ENCODE results near the gene C13orf46. TPM values are rescaled to one million over a fixed set of nuclear protein-coding genes. Genes with fewer than 3 reads are reported as not detected.

The C13orf46 gene
- polyA plus RNA-seq, 12 donors: 0.15 to 0.58 (median 0.36) TPM; not detected in 2

DNA sequence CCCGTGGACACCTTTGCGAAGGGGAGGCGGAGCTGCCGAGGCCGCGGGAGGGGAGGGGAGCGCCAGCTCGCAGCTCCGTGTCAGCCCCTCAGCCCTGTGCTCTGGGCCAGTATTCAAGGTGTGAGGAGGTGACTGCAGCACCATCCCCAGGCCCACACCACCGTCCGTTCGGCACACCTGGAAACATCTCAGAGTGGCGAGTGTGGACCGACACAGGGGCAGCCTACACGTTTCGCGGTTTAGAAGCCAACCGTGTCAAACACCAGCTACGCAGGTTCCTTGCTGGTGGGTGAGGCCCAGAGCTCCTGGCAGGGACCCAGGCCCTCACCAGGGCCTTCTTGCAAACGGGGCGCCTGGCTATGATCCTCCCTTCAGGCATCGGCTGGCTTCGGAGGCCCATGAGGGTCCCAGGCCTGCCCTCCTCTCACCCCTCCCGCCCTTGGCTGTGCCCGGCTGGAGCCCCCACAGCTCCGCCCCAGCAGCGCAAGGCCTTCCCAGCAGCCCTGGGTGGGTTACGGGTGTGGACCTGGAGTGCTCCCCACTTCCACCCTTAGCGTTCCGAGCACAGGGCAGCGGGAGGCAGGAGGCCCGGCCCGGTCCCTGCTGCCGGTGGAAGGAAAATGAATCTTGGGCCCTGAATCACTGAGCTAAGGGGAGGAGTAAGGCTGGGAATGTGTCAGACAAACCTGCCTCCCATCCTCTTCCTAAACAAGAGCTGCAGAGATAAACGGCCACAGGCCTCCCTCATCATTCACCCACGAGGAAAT is 1.2 kb downstream of the C13orf46 start:
- DNase-seq: no peak

DNA sequence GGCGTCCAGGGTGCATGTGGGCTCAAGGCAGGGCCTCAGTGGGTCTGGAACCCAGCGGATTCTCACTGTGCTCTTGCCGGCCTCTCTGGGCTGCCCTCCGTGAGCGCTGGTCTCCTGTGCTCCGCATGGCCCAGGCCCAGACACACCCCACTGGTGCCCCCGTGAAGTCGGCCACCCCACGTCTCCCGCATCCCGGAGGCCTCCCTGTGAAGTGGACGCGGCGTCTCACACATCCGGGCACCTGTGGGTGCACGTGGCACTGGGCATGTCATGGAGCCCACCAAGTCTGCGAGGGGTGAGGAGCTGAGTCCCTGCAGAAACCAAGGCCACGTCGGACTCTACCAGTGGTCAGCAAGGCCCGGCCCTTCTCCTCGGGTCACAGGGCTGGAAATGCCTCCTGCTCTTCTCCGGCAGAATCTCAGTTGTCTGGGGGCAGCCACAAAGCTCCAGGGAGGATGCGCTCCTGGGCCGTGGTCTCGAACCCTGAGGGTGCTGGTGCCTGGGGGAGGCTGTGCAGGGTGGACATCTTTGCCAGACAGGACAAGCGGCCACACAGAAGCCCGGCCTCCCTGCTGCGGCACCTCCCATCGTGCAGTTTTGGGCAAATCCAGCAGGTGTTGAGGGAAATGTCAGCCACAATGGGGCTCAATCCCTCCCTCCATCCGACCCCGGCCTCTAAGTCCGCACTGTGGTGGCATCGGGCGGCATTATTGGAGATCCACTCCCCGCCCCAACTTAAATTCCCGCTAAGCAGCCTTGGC is 2.2 kb downstream of the C13orf46 start:
- DNase-seq: no peak

DNA sequence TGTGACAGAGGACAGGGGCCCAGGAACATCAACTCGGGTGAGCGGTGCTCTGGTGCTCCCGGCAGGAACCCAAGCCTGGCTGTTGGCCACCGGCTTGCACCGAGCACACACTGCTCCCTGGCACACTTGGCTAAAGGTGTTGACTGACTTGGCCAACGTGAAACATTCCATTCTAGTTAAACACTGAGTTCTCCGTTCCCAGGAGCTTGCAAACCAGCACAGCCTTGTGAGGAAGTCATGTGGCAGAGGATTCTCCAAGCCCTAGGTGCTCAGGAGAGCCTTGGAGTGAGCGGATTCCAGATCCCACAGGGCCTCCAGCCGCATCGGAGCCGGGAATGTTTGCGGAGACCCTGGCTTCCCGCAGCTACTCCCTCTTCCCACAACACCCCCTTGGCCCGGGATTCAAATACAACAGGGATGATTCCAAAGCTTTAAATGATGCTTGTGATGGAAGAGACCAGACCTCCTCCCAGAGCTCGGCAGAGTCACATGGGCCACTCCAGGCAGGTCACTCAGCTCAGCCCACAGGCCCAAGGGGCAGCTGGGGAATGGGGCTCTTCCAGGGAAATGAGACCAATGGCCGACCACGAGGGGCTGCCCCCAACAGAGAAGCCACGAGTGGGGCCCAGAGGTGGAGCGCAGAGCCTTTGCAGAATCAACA is 2.9 kb downstream of the C13orf46 start:
- DNase-seq: no peak

DNA sequence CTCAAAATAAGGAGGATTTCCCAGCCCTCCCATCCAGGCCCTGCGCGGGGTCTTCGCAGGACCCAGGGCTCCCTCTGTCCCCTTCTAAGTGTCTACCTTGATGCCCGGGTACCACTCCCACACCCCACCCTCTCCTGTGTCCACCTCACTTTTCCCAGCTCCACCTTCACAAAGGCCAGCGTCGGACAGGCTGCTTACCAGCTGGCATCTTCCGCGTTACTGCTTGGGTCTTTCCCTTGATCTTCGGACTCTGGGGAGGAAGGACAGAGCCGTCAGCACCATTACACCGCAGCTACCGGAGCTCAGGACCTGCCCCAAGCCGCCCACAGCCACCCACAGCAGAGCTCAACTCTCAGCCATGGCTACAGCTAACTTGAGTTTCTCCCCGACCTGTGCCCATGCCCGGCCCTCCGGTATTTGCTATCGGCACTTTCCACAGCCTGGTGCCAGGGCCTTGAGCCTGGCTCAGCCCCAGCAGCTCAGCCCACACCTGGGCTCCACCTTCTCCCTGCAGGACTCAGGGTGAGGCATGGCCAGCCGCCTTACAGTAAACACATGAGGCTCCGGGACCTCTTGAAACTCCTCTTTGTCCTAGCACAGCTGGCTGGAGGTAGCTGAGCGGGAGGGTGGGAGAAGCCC is 3.8 kb downstream of the C13orf46 start:
- DNase-seq: no peak

DNA sequence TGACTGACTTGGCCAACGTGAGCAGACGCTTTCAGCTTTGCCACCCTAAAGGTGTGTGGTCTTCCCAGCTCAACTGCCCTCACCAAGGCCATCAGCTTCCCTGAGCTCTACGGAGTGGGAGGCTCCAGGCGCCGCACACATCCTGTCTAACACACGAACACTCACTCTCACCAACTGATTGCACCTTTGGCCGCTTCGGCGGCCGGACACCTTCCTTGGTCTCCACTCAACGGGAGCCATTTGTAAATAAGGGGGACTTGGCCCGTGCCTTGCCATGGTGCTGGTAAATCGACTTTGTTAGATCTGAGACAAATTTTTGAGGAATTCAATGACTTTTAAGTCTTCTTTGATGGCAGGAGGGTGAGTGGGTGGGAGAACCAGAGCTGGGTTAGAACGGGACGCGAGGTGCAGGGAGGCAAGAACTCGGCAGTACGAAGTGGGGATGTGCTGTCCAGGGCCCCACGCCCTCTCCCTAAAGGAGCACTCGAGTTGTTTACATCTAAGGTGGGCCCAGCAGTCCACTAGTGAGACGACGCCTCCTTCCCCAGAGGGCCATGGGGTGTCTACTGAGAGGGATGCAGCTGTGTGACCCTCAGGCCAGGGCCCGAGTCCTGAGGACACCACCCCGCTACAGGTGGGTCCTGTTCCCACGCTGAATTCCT is 4.4 kb downstream of the C13orf46 start:
- no peak for DNase-seq

DNA sequence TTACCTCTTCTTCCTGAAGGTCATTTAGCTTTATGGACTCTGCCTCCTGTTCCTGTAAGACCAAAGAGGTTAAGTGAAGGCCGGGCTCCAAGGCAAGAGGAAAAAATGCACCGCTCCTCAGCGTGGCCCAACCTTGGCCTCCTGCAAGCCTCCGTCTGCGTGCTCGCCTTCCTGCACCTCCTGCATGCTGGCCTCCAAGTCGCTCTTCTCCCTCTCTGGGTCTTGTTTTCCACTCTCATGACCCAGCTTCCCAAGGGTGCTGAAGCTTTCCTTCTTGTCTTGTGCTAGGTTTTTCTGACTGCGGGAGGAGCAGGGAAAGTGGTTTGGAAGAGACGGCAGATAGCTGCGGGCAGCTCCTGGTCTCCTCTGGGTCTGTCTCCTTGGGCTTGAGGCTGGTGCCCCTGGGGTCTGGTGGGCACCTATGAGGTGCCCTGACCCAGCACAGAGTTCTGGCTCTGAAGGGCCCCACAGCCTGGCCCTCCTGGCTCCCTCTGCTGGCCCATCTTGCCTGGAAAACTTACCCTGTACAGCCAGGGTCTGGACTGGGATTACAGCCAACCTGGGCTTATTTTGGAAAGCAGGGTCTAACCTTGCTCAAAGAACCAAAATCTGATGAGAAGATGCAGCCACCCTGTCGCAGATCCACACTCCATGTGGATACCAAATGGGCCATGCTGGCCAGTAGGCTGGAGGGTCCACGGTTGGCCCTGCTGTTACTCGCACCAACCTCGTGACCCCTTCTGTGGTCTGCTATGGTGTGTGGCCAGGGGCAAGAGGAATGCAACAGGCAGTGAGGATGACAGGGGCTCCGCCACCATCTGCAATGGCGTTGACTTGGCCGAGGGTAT is 5.2 kb downstream of the C13orf46 start:
- no peak for DNase-seq

DNA sequence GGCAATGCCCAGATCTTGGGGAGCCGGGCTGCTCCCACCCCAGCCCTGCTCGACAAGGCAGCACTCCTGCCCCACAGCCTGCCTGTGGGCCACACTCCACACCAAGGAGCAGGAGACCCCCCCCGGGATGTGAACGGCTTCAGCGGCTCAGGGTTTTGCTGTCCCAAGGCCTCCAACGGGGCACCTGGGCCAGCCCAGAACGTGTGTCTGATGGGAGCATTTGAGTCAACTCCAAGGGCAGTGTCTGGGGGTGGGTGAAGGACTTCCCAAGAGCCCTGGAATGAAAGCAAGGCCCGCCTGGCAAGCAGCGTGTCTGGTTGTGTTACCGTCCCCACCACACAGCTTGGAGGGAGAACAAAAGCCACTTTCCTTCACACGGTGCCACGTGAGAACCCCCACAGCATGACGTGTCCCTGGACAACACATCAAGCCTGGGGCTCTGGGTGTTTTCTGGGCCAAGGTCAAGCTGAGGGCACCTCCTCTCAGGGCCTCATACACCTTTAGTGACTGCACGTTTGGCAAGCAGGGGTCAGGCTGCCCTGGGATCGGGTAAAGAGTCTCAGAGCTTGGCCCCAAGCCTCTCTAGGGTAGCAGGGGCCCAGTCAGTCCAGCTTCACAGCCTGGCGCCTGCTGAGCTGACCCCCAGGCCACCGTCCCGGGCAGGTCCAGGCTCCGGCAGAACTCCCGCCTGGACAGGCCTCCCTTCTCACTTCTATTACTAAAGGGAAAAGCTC is 6.0 kb downstream of the C13orf46 start:
- no peak for DNase-seq

DNA sequence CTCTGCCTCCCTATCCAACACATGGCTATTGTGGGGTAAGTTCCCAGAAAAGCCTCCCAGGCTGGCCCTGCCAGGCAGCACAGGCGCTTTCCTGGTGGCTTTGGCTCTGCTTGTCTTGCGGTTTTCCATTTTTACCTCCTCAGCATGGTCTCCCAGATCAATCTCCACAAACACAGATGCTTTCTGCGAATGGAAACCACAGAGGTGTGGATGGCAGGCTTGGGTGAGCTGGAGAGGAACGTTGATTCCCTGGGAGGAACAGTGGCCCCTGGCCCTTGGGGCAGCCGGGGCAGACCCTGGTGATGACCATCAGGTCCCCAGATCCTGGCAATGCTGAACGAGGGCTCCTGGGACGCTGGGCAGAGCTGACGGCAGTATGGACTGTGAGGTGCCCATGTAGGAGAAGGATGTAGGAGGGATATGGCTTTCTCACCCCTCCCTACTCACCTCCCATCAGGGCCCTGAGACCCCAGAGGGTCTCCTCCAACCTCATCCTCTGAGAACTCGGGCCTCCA is 6.6 kb downstream of the C13orf46 start:
- no peak for DNase-seq

DNA sequence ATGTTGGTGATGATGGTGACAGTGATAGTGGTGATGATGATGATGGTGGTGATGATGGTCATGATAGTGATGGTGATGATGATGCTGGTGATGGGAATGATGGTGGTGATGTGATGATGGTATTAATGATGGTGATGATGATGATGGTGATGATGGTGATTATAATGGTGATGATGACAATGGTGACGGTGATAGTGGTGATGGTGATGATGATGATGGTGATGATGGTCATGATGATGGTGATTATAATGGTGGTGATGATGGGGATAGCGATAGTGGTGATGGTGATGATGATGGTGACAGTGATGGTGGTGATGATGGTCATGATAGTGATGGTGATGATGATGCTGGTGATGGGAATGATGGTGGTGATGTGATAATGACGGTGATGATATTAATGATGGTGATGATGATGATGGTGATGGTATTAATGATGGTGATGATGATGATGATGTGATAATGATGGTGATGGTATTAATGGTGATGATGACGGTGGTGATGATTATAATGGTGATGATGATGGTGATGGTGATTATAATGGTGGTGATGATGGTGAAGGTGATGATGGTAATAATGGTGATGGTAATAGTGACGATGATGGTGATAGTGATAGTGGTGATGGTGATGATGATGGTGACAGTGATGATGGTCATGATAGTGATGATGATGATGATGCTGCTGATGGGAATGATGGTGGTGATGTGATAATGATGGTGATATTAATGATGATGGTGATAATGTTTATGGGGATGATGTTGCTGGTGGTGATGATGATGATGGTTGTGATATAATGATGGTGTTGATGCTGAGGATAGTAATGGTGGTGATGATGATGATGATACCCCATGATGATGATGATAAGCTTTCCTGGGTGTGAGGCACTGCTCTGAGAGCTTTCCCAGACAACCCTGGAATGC is 7.7 kb downstream of the C13orf46 start:
- no peak for DNase-seq

DNA sequence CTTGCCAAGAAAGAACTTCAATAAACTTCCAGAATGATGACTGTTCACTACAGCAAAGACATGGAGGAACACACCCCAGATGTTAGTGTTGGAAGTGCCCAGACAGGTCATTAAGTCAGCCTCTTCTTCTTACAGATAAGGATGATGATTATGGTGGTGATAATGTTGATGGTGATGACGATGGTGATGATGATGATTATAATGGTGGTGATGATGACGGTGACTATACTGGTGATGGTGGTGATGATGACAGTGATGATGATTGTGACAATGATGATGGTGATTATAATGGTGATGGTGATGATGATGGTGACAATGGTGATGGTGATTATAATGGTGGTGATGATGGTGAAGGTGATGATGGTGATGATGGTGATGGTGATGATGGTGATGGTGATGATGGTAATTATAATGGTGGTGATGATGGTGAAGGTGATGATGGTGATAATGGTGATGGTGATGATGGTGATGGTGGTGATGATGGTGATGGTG is 8.4 kb downstream of the C13orf46 start:
- no peak for DNase-seq

DNA sequence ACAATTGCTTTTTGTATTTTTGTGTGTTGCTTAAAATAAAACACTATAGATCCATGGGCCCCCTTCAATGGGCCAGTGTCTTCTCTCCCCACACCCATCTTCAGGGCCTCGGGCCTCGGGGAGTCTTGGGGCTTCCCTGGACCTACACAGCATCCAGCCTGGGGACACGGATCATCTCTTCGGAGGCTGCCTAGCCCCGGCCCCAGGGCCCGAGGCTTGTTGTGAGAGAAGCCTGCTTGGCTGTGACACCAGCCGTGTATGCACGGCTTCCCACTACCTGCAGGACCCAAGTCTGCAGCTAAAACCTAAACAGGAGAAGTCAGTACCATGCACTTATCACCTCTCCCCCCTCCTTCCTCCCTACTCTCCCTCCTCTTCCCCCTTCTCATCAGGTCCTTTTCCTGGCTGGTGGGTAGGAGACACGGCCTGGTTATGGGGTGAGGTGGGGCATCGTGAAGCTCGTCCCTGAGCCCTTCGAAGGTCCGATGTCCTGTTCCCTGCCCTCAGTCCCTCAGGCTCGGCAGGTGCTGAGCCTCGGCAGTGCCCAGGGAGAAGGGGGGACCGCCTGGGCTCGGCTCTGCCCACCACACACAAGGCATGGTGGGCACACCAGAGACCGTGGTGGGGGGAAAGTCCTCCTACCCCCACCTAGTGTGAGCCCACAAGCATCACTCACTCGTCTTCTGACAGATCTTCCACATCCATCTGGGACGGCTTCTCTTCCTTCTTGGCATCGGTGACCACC is 9.5 kb downstream of the C13orf46 start:
- DNase-seq: no peak

DNA sequence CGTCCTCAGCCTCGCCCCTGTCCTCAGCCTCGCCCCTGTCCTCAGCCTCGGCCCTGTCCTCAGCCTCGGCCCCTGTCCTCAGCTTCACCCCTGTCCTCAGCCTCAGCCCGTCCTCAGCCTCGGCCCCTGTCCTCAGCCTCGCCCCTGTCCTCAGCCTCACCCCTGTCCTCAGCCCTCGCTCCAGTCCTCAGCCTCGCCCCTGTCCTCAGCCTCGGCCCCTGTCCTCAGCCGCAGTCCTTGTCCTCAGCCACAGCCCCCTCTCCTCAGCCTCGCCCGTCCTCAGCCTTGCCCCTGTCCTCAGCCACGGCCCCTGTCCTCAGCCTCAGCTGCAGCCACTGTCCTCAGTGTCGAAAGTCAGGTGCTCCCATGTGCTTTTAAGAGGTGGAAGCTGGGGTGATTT is 10.5 kb downstream of the C13orf46 start:
- DNase-seq: no peak

DNA sequence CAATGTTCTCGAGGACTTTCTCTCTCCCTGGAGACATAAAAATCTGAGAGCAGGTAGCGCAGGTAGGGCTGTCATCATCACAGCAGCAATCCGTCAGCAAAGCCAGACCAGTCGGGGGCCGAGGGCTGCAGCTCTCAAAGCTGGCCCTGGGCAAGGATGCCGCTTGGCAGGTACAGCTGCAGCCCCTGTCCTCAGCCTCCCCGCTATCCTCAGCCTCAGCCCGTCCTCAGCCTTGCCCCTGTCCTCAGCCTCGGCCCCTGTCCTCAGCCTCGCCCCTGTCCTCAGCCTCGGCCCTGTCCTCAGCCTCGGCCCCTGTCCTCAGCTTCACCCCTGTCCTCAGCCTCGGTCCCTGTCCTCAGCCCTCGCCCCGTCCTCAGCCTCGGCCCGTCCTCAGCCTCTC is 10.9 kb downstream of the C13orf46 start:
- DNase-seq: no peak

DNA sequence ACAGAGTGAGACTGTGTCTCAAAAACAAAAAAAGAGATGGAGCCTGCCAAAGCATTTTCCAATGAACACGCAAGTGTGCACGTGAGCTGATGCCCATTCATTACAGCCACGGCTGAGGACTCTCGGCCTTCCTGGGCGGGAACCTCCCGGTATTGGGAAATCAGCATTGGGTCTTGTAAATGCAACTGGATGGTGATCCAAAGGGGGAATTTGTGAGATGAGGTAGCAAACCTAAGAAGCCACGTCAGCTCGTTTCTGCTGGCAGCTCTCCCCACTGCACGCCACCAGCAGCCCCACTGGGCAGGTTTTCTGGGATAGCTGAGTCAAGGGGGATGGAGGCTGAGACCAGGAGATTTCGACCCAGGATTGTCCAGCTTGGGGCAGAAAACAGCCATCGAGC is 11.5 kb downstream of the C13orf46 start:
- no peak for DNase-seq

DNA sequence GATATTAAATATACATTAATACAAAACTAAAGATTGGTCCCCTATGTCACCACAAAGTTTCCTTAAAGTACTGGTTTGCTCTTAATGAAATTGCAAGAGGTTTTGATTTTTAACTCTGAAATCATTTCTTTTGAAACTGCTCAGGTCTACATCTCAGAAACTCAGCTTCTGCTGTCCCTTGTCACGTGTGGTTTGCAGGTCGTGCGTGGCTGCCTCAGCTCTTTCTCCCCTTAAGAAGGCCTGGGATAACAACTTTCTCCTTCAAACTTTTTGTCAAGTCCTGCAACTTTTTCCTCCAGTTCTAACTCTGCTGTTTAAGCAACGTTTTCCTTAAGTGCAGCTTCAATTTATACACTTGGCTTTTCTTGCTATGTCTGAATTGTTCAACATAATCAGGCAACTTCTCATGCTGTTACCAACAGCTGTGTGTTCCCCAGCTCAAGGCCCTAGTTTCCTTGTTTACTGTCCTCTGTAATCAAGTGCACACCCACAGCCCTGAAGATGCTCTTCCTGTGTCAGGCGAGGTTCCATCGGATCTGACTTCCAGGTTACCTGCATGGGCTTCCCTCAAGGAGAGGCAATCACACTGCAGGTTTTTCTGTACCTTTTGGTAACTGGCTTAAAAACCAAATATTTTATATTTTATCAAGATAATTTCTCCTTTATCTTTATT is 13.5 kb downstream of the C13orf46 start:
- no peak for DNase-seq

DNA sequence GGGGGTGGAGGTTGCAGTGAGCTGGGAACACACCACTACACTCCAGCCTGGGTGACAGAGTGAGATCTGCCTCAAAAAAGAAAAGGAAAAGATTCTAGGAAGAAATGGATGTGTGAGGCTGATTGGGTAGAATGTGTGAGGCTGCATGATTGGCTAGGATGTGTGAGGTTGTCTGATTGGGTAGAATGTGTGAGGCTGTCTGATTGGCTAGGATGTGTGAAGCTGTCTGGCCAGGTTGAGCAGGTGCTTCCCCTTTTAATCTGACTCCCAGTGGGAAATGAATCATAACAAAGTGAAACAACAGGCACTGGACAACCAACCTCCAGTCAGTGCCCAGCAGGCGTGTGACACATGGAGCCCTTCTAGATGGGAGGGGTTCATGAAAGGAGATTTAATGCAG is 14.7 kb downstream of the C13orf46 start:
- DNase-seq: no peak

DNA sequence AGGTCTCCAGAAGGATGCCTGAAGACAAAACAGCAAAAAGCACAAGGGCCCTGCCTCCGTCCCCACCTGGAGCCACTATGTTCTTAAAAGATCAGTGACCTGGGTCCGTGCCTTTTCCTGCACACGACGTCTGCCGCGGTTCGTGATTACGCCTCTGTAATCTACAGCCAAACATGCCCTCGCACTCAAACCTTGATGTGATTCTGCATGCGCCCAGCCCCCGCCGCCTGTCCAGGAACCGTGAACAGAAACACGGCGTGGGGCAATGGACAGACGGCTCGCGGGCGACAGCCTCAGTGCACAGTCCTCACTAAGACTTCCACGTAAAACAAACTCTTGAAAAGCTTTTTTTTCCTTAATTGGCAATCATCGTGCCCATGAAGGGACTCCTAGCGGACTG is 15.5 kb downstream of the C13orf46 start:
- no peak for DNase-seq

All from muscle of arm (tissue), 12 donors.